ENCODE measurements around the gene KLHL14. TPM values are rescaled to one million over a fixed set of nuclear protein-coding genes. Genes with fewer than 3 reads are reported as not detected.
A peak's percentile ranks its signal among the peaks of the same experiment; 100 is the strongest.

The KLHL14 gene
- total and polyA plus RNA-seq, 2 of the 13 experiments (the other 11 are each of a cell fraction or from before 2014, with no cell fraction given): 16.0 to 41.8 TPM

- TF ChIP-seq, protein P1, sequence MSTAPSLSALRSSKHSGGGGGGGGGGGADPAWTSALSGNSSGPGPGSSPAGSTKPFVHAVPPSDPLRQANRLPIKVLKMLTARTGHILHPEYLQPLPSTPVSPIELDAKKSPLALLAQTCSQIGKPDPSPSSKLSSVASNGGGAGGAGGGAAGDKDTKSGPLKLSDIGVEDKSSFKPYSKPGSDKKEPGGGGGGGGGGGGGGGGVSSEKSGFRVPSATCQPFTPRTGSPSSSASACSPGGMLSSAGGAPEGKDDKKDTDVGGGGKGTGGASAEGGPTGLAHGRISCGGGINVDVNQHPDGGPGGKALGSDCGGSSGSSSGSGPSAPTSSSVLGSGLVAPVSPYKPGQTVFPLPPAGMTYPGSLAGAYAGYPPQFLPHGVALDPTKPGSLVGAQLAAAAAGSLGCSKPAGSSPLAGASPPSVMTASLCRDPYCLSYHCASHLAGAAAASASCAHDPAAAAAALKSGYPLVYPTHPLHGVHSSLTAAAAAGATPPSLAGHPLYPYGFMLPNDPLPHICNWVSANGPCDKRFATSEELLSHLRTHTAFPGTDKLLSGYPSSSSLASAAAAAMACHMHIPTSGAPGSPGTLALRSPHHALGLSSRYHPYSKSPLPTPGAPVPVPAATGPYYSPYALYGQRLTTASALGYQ (CRISPR knock-in tag; IDR thresholded peaks at IDR 0.05): no peak
These were observed 1.6 kb downstream of the KLHL14 start (continued) for GRCh38 chr18:32771169-32771751.

GRCh38 chr18:32770666-32771168 lies 2.1 kb downstream of the KLHL14 start:
- in situ Hi-C loops (cut with HindIII; ENCODE audit: extremely low pct_ligation_motif_present, low pct_unique_long_range_greater_than_20kb): no loop called here
- peak overlapping the region; percentile 93 for H3K27ac ChIP-seq (ENCODE audit: extremely low read length, insufficient read depth, low read length)
- peak; percentile 13 for ATAC-seq
- 0 out of 2 replicates have a peak, but pooled peaks have one; percentile 13 for TF ChIP-seq DMAP1 (CRISPR knock-in tag; IDR thresholded peaks at IDR 0.05)
- peak; percentile 98 for TF ChIP-seq PCBP1 (IDR thresholded peaks at IDR 0.05; ENCODE audit: borderline replicate concordance, low read depth, low read length)
- peak; percentile 52 for TF ChIP-seq SRSF1 (optimal IDR thresholded peaks at IDR 0.05; ENCODE audit: low read depth, low read length)
- no peak for TF ChIP-seq NPAS2 (CRISPR knock-in tag; IDR thresholded peaks at IDR 0.05; ENCODE audit: borderline replicate concordance)
- TF ChIP-seq KAT7 (CRISPR knock-in tag; IDR thresholded peaks at IDR 0.05; ENCODE audit: borderline replicate concordance): no peak
- TF ChIP-seq, protein P2, sequence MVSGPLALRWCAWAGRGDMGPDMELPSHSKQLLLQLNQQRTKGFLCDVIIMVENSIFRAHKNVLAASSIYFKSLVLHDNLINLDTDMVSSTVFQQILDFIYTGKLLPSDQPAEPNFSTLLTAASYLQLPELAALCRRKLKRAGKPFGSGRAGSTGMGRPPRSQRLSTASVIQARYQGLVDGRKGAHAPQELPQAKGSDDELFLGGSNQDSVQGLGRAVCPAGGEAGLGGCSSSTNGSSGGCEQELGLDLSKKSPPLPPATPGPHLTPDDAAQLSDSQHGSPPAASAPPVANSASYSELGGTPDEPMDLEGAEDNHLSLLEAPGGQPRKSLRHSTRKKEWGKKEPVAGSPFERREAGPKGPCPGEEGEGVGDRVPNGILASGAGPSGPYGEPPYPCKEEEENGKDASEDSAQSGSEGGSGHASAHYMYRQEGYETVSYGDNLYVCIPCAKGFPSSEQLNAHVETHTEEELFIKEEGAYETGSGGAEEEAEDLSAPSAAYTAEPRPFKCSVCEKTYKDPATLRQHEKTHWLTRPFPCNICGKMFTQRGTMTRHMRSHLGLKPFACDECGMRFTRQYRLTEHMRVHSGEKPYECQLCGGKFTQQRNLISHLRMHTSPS (CRISPR knock-in tag; IDR thresholded peaks at IDR 0.05; ENCODE audit: low read depth): 0 out of 2 replicates have a peak, but pooled peaks have one; percentile 17
- no peak for TF ChIP-seq ZNF704 (CRISPR knock-in tag; IDR thresholded peaks at IDR 0.05; ENCODE audit: borderline replicate concordance)
- peak; percentile 65; the same call in 1 of the 2 replicates for TF ChIP-seq RBFOX2 (IDR thresholded peaks at IDR 0.05; ENCODE audit: low read depth, low read length)
- TF ChIP-seq, protein P3, sequence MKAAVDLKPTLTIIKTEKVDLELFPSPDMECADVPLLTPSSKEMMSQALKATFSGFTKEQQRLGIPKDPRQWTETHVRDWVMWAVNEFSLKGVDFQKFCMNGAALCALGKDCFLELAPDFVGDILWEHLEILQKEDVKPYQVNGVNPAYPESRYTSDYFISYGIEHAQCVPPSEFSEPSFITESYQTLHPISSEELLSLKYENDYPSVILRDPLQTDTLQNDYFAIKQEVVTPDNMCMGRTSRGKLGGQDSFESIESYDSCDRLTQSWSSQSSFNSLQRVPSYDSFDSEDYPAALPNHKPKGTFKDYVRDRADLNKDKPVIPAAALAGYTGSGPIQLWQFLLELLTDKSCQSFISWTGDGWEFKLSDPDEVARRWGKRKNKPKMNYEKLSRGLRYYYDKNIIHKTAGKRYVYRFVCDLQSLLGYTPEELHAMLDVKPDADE (CRISPR knock-in tag; IDR thresholded peaks at IDR 0.05): peak; percentile 51; the same call in 1 of the 2 replicates
- 0 out of 2 replicates have a peak, but pooled peaks have one; percentile 35 for TF ChIP-seq BRD4 (CRISPR knock-in tag; IDR thresholded peaks at IDR 0.05)
- TF ChIP-seq EP300 (IDR thresholded peaks at IDR 0.05; ENCODE audit: low read depth in 2 of 2, low read length in 2 of 2): no peak
- TF ChIP-seq EP300 (CRISPR knock-in tag; IDR thresholded peaks at IDR 0.05; ENCODE audit: borderline replicate concordance): no peak
- TF ChIP-seq ZNF558 (CRISPR knock-in tag; IDR thresholded peaks at IDR 0.05; ENCODE audit: borderline replicate concordance): 0 out of 2 replicates have a peak, but pooled peaks have one; percentile 2
- TF ChIP-seq HMG20A (CRISPR knock-in tag; IDR thresholded peaks at IDR 0.05; ENCODE audit: borderline replicate concordance): no peak
- TF ChIP-seq NFYB (CRISPR knock-in tag; IDR thresholded peaks at IDR 0.05): 0 out of 2 replicates have a peak, but pooled peaks have one; percentile 20

More at GRCh38 chr18:32770666-32771168, 2.1 kb downstream of the KLHL14 start:
- H3K36me3 ChIP-seq (replicated peaks in 1 of 2; ENCODE audit: control insufficient read depth in 1 of 2, insufficient read depth in 2 of 2, low read length in 2 of 2): no peaks in the 10 kb centered on the region
- no peak overlapping the region for H2AFZ ChIP-seq (ENCODE audit: low read length)
- FAIRE-seq (no peak), DNase-seq (ENCODE audit: low spot score) (no peak)
- H3K79me2 ChIP-seq (ENCODE audit: insufficient read depth, low read length): peaks cover 59% of the 10 kb centered on the region
- CTCF ChIA-PET (ENCODE audit: low intra/inter-chr PET ratio, low total read pairs): no interaction called here
- H3K4me2 ChIP-seq (ENCODE audit: low read depth, low read length): peak overlapping the region; percentile 63
- H4K20me1 ChIP-seq (ENCODE audit: insufficient read depth, low read length): no peaks in the 10 kb centered on the region
- H3K9ac ChIP-seq (ENCODE audit: insufficient read depth, low read depth, low read length): peak overlapping the region; percentile 93
- TSS peak; percentile 48 for BruUV-seq (replicated peaks)
- POLR2A ChIA-PET: interaction anchor here (0.8 to 7.7 kb wide), 5 partner anchors 9 to 39 kb away, joined by 3 to 136 read pairs (median 5); no protein-coding TSS in a partner anchor
- intact Hi-C loops (cut with micrococcal nuclease; ENCODE audit: unreplicated experiment): no loop called here
- H3K4me1 ChIP-seq (ENCODE audit: insufficient read depth, low read length): peaks cover 31% of the 10 kb centered on the region
- 1% methylated on average over 23 of the region's 34 CpGs for WGBS (ENCODE audit: low lambda C conversion rate)
- no peaks in the 10 kb centered on the region for H3K9me3 ChIP-seq (ENCODE audit: low read length)
- peak overlapping the region; percentile 88 to 93 (median 93) for H3K4me3 ChIP-seq (replicated peaks in 1 of 3; ENCODE audit: insufficient read depth in 1 of 3, low read depth in 2 of 3, low read length in 3 of 3)
- no peaks in the 10 kb centered on the region; a peak in 1 of 5 replicates for H3K27me3 ChIP-seq (ENCODE audit: control insufficient read depth in 1 of 2, insufficient read depth in 2 of 2, low read length in 2 of 2)

Measured in HepG2 (cell line).